ENCODE results near the gene FBXL14. TPM values are rescaled to one million over a fixed set of nuclear protein-coding genes. Genes with fewer than 3 reads are reported as not detected.
A peak's percentile ranks its signal among the peaks of the same experiment; 100 is the strongest.

Gene FBXL14
- total and polyA plus RNA-seq, 9 donors: 1.3 to 16.2 (median 10.8) TPM

GRCh38 chr12:1587927-1588574, 6.3 kb downstream of the FBXL14 start:
- DNase-seq: no peak
- 67 to 73% (median 69%) methylated on average over 5 of the region's 5 CpGs for WGBS, 3 donors
- intact Hi-C loops (cut with DNase I): loop anchor here in 1 of 4 donors (10.0 kb wide), 1 partner anchor 473 kb away; no protein-coding TSS in a partner anchor
- H3K4me3 ChIP-seq: no peak overlapping the region
- TF ChIP-seq EP300 (IDR thresholded peaks at IDR 0.05) (no peak), CTCF (IDR thresholded peaks at IDR 0.05) (no peak), POLR2A (IDR thresholded peaks at IDR 0.05) (no peak)
- peak overlapping the region in 1 of 2 donors; percentile 11 for H3K27ac ChIP-seq
- H3K36me3 ChIP-seq: no peaks in the 10 kb centered on the region
- peaks cover 11% of the 10 kb centered on the region for H3K4me1 ChIP-seq (ENCODE audit: insufficient read depth)
- no peaks in the 10 kb centered on the region for H3K27me3 ChIP-seq
- H3K9me3 ChIP-seq: no peaks in the 10 kb centered on the region

- Histone ChIP-seq H3K27me3 (no peaks in the 10 kb centered on the region), H3K4me3 (no peak overlapping the region), H3K4me1 (ENCODE audit: insufficient read depth) (no peaks in the 10 kb centered on the region), H3K36me3 (no peaks in the 10 kb centered on the region), H3K27ac (no peak overlapping the region), H3K9me3 (no peaks in the 10 kb centered on the region)
- TF ChIP-seq CTCF (IDR thresholded peaks at IDR 0.05): no peak
- TF ChIP-seq POLR2A (IDR thresholded peaks at IDR 0.05): no peak
- TF ChIP-seq EP300 (IDR thresholded peaks at IDR 0.05): no peak
- intact Hi-C loops (cut with DNase I): loop anchor here (5.0 to 10.0 kb wide), 4 partner anchors 462 to 1007 kb away; no protein-coding TSS in a partner anchor
- no peak for DNase-seq
- WGBS, 3 donors: 92 to 95% (median 94%) methylated on average over 4 of the region's 4 CpGs
These were observed 10.1 kb downstream of the FBXL14 start for GRCh38 chr12:1584326-1584725.

DNA sequence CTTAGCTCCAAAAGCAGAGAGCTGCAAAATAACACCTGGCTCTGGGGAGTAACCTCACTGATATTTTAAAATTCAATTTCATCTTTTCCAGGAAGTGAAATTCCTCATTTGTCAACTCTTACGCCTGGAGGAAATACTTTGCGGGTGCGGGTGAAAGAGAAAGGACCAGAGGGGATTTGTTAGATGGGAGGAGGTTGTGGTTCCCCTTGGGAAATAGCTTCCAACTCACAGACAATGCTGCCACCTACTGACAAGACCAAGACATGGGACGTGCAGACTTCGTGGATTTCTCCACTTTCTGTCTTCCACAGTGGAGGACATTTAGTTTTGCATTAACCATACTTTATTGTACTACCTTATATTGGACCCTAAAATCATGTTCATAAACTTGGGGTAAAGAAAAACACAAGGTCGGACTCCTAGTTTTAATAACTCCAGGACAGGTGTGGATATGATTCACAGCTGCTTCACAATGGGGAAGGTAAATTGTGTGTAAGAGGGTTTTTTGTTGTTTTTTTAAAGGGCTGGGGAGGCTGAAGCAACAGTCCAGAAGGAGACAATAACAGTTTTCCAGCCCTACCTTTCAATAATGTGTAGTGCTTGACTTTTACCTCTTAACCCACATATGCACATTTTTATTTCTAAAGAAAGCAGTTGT, 10.8 kb downstream of the FBXL14 start:
- no peaks in the 10 kb centered on the region for H3K9me3 ChIP-seq
- DNase-seq: peak; percentile 59 to 81 (median 66)
- H3K27ac ChIP-seq: no peak overlapping the region
- no peak overlapping the region for H3K4me3 ChIP-seq
- H3K36me3 ChIP-seq: no peaks in the 10 kb centered on the region
- H3K4me1 ChIP-seq (ENCODE audit: insufficient read depth): no peaks in the 10 kb centered on the region
- WGBS, 3 donors: 1 to 4% (median 2%) methylated on average over 6 of the region's 6 CpGs
- H3K27me3 ChIP-seq: no peaks in the 10 kb centered on the region
- peak; percentile 77 to 91 (median 81) for TF ChIP-seq CTCF (IDR thresholded peaks at IDR 0.05)
- no peak for TF ChIP-seq EP300 (IDR thresholded peaks at IDR 0.05)
- no peak for TF ChIP-seq POLR2A (IDR thresholded peaks at IDR 0.05)
- intact Hi-C loops (cut with DNase I): loop anchor here (5.0 to 10.0 kb wide), 4 partner anchors 461 to 1006 kb away; no protein-coding TSS in a partner anchor

DNA sequence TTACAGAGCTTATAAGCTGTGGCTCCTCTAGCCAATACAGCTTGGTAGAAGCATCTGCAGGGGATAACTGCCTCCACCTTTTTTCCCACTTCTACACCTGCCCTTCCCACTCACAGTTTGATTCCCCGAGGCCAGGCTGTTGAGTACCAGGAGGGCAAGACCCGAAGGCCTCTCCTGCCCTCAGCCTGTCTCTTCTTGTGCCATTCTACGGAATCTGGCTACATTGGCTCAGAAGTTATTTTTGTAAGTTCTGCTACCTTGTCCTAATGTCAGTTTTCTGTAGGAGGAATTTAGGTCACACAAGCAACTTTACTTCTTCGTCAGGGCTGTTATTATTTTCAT, 11.7 kb downstream of the FBXL14 start:
- no peak overlapping the region for H3K4me3 ChIP-seq
- H3K4me1 ChIP-seq (ENCODE audit: insufficient read depth): no peaks in the 10 kb centered on the region
- H3K27me3 ChIP-seq: no peaks in the 10 kb centered on the region
- H3K9me3 ChIP-seq: no peaks in the 10 kb centered on the region
- DNase-seq: no peak
- intact Hi-C loops (cut with DNase I): loop anchor here (5.0 to 10.0 kb wide), 4 partner anchors 460 to 1005 kb away; no protein-coding TSS in a partner anchor
- H3K27ac ChIP-seq: no peak overlapping the region
- WGBS, 3 donors: 96 to 97% (median 96%) methylated on average over 4 of the region's 4 CpGs
- no peaks in the 10 kb centered on the region for H3K36me3 ChIP-seq
- TF ChIP-seq CTCF (IDR thresholded peaks at IDR 0.05) (no peak), POLR2A (IDR thresholded peaks at IDR 0.05) (no peak), EP300 (IDR thresholded peaks at IDR 0.05) (no peak)

All from ovary (tissue), 9 donors.